ENCODE data around the gene MYBL2. TPM values are rescaled to one million over a fixed set of nuclear protein-coding genes. Genes with fewer than 3 reads are reported as not detected.
"Not testable (repeated sequence)": the region's sequence is repeated elsewhere in the genome, so short reads cannot be mapped to it uniquely, and the experiment has no call there.

MYBL2 gene
- total RNA-seq: 108 and 110 TPM in 2 replicates

DNA sequence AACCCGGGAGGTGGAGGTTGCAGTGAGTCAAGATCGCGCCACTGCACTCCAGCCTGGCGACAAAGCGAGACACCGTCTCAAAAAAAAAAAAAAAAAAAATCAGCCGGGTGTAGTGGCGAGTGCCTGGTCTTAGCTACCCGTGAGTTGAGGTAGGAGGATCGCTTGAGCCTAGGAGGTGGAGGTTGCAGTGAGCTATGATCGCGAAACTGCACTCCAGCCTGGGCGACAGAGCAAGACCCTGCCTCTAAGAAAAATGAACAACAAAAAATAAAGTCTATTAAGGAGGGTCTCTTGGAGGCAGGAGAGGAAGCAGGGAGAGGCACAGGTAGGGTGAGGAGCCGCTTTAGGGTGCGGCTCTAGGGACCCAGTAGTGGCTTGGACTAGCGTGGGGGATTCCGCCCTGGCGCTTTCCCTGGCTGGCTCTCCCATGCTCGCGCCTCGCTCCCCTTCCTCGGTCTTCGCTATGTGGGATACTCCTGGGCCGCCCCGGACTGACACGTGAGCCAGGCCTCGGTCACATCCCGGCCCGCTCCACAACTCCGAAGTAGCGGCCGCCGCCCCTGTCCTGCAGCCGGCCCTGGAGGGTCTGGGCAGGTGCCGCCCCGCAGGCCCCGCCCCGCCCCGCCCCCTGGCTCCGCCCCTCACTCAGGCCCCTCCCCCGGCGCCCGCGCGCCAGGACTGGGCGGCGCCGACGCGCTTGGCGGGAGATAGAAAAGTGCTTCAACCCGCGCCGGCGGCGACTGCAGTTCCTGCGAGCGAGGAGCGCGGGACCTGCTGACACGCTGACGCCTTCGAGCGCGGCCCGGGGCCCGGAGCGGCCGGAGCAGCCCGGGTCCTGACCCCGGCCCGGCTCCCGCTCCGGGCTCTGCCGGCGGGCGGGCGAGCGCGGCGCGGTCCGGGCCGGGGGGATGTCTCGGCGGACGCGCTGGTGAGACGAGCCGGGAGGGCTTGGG is at the start of gene MYBL2:
MYBL2 (plus strand) TSS at position 739 of the 953 bp plus-strand sequence; CDS start at position 909, 170 bp downstream.
- peaks cover 3% of the 10 kb centered on the region for H3K36me3 Mint-ChIP-seq (ENCODE audit: low read depth)
- no peaks in the 10 kb centered on the region for H3K9me3 Mint-ChIP-seq
- intact Hi-C loops (cut with micrococcal nuclease): loop anchor here (2.0 kb wide), 1 partner anchor 76 kb away; the partner anchor contains the start of gene IFT52
- H3K27ac Mint-ChIP-seq: peak within 1 kb of the TSS; percentile 90
- peaks cover 12% of the 10 kb centered on the region for H3K4me1 Mint-ChIP-seq
- DNase-seq: peak; percentile 93
- H3K27me3 Mint-ChIP-seq: peaks cover 5% of the 10 kb centered on the region
- peak within 1 kb of the TSS; percentile 84 for H3K4me3 Mint-ChIP-seq

DNA sequence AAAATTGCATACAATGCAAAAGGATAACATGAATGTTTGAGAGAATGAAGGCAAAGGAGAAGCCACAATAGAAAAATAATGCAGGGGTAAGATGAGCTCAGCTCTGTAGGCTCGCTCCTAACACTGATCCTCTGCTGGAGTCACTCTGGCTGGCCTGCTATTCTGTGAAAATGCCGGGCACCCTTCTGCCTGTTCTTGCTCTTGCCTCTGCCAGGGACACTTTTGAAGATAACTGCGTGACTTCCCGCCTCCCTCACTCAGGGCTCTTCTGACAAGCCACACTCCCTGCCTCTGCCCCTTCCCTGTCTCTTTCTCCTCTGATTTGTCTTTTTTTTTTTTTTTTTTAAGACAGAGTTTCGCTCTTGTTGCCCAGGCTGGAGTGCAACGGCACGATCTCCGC is 35.3 kb upstream of the MYBL2 start:
- H3K36me3 Mint-ChIP-seq (ENCODE audit: low read depth): peaks cover 11% of the 10 kb centered on the region
- no peak overlapping the region for H3K4me3 Mint-ChIP-seq
- H3K27ac Mint-ChIP-seq: no peak overlapping the region
- intact Hi-C loops (cut with micrococcal nuclease): no loop called here
- no peaks in the 10 kb centered on the region for H3K27me3 Mint-ChIP-seq
- H3K9me3 Mint-ChIP-seq: no peaks in the 10 kb centered on the region
- peaks cover 2% of the 10 kb centered on the region for H3K4me1 Mint-ChIP-seq
- DNase-seq: no peak

DNA sequence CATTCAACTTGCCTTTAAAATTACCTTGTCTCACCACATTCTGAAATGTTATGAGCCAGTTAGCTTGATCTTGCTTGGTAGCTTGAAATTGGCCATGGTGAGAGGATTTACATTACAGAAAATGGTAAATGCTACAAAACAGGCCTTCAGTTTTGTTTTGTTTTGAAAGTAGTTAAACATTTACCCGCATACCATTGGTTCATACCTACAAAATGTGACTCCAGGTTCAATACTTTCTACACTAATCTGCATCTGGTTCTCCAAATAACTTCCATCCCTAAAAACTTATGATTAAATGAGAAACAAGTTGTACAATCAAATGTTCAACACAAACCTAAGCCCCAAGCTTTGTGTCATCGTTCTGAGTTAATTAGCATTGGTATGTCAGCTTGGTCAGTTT is 30.5 kb upstream of the MYBL2 start:
- Mint-ChIP-seq H3K27ac (no peak overlapping the region), H3K36me3 (ENCODE audit: low read depth) (peaks cover 15% of the 10 kb centered on the region), H3K27me3 (no peaks in the 10 kb centered on the region), H3K9me3 (no peaks in the 10 kb centered on the region), H3K4me3 (no peak overlapping the region), H3K4me1 (no peaks in the 10 kb centered on the region)
- intact Hi-C loops (cut with micrococcal nuclease): no loop called here
- no peak for DNase-seq

DNA sequence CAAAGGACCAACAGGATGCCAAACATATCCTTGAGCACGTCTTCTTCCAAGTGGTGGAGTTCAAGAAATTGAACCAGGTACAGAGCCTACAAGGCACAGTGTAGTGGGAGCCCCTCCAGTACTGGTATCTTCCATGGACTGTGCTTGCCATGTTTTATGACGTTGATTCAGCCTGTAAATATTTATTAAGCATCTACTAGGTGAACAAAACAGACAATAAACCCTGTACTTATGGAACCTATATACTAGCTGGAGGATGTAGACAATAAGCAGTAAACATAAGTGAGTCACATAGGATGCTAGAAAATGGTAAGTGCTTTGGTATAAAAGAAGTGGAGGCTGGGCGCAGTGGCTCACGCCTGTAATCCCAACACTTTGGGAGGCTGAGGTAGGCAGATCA is 24.4 kb upstream of the MYBL2 start:
- Mint-ChIP-seq H3K9me3 (no peaks in the 10 kb centered on the region), H3K27me3 (no peaks in the 10 kb centered on the region), H3K27ac (no peak overlapping the region), H3K4me1 (no peaks in the 10 kb centered on the region), H3K36me3 (ENCODE audit: low read depth) (peaks cover 10% of the 10 kb centered on the region), H3K4me3 (no peak overlapping the region)
- no peak for DNase-seq
- intact Hi-C loops (cut with micrococcal nuclease): no loop called here

DNA sequence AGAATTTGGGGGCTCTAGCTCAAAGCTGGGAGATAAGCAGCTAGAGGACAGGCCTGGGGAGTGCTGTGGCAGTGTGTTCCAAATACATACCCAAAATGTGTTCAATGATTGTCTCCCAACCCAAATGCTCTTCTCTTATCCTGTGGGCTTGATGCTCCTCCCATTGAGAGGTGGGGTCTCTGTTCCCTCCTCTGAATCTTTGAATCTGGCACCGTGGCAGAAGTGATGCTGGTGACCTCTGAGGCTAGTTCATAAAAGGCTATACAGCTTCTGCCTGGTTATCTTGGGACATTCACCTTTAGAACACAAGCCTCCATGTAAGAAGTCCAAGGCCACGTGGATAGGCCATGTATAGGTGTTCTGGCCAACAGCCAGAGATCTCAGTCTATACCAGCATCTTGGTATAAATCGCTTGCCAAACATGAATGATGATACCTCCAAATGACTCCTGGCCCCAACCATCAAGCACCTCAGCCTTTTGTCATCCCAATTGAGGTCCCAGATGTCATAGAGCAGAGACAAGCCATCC is 15.9 kb upstream of the MYBL2 start:
- intact Hi-C loops (cut with micrococcal nuclease): no loop called here
- no peak overlapping the region for H3K27ac Mint-ChIP-seq
- H3K4me3 Mint-ChIP-seq: no peak overlapping the region
- H3K4me1 Mint-ChIP-seq: no peaks in the 10 kb centered on the region
- H3K9me3 Mint-ChIP-seq: no peaks in the 10 kb centered on the region
- no peaks in the 10 kb centered on the region for H3K36me3 Mint-ChIP-seq (ENCODE audit: low read depth)
- DNase-seq: no peak
- H3K27me3 Mint-ChIP-seq: no peaks in the 10 kb centered on the region

DNA sequence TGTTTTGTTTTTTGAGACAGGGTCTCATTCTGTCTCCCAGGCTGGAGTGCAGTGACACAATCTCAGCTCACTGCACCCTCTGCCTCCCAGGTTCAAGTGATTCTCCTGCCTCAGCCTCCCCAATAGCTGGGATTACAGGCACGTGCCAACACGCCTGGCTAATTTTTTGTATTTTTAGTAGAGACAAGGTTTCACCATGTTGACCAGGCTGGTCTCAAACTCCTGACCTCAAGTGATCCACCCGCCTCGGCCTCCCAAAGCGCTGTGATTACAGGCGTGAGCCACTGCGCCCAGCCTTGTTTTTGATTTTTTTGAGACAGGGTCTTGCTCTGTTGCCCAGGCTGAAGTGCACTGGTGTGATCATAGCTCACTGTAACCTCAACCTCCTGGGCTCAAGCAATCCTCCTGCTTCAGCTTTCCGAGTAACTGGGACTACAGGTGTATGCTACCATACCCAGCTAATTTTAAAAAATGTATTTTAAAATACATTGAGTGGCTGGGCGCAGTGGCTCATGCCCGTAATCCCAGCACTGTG is 15.2 kb upstream of the MYBL2 start:
- H3K27ac Mint-ChIP-seq; H3K36me3 Mint-ChIP-seq (ENCODE audit: low read depth); intact Hi-C loops (cut with micrococcal nuclease); H3K27me3 Mint-ChIP-seq; DNase-seq; H3K9me3 Mint-ChIP-seq; H3K4me3 Mint-ChIP-seq; H3K4me1 Mint-ChIP-seq: not testable (repeated sequence)

DNA sequence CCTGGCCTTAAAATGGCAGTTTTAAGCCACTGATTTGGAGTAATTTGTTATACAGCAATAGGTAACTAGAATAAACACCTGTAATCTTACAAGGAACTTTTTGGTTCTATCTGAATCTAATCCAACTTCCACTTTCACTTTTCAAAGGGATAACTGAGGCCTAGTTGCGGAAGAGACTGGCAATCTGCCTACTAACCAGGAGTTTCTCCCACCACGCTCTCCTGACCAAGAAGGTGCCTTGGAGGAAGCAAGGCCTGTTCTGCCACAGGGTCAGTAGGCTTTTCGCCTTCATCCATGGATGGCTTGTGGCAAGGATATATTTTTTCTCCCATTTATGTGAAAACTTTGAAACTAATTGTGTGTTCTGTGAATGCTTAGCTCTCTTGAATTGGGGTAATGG is 12.9 kb upstream of the MYBL2 start:
- no peaks in the 10 kb centered on the region for H3K36me3 Mint-ChIP-seq (ENCODE audit: low read depth)

DNA sequence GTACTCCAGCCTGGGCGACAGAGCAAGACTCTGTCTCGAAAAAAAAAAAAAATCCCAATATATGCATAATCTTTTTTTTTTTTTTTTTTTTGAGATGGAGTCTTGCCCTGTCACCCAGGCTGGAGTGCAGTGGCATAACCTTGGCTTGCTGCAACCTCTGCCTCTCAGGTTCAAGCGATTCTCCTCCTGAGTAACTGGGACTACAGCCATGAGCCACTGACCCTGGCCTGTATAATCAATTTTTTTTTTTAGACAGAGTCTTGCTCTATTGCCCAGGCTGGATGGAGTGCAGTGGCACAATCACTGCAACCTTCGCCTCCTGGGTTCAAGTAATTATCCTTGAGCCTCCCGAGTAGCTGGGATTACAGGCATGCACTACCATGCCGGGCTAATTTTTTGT is 11.7 kb upstream of the MYBL2 start:
- H3K36me3 Mint-ChIP-seq (ENCODE audit: low read depth); H3K9me3 Mint-ChIP-seq; intact Hi-C loops (cut with micrococcal nuclease); H3K27ac Mint-ChIP-seq; H3K4me1 Mint-ChIP-seq; H3K27me3 Mint-ChIP-seq; DNase-seq; H3K4me3 Mint-ChIP-seq: not testable (repeated sequence)

More for the DNA sequence above, 12.9 kb upstream of the MYBL2 start:
- H3K4me1 Mint-ChIP-seq: peaks cover 8% of the 10 kb centered on the region
- H3K4me3 Mint-ChIP-seq: no peak overlapping the region
- no peaks in the 10 kb centered on the region for H3K27me3 Mint-ChIP-seq
- no peak overlapping the region for H3K27ac Mint-ChIP-seq
- no peaks in the 10 kb centered on the region for H3K9me3 Mint-ChIP-seq
- intact Hi-C loops (cut with micrococcal nuclease): no loop called here
- DNase-seq: no peak

DNA sequence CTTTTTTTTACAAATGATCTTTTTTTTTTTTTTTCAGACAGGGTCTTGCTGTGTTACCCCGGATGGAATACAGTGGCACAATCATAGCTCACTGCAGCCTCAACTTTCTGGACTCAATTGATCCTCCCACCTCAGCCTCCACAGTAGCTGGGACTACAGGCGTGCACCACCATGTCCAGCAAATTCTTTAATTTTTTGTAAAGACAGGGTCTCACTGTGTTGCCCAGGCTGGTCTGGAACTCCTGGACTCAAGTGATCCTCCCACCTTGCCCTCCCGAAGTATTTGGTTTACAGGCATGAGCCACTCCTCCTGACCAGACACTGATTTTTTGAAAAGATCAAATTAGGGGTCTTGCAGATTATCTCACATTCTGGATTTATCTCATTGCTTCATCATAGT is 11.0 kb upstream of the MYBL2 start:
- no peaks in the 10 kb centered on the region for H3K36me3 Mint-ChIP-seq (ENCODE audit: low read depth)
- no peaks in the 10 kb centered on the region for H3K9me3 Mint-ChIP-seq
- H3K27me3 Mint-ChIP-seq: no peaks in the 10 kb centered on the region
- H3K27ac Mint-ChIP-seq: peak overlapping the region; percentile 72
- H3K4me3 Mint-ChIP-seq: peak overlapping the region; percentile 66
- peaks cover 8% of the 10 kb centered on the region for H3K4me1 Mint-ChIP-seq
- intact Hi-C loops (cut with micrococcal nuclease): no loop called here
- no peak for DNase-seq

DNA sequence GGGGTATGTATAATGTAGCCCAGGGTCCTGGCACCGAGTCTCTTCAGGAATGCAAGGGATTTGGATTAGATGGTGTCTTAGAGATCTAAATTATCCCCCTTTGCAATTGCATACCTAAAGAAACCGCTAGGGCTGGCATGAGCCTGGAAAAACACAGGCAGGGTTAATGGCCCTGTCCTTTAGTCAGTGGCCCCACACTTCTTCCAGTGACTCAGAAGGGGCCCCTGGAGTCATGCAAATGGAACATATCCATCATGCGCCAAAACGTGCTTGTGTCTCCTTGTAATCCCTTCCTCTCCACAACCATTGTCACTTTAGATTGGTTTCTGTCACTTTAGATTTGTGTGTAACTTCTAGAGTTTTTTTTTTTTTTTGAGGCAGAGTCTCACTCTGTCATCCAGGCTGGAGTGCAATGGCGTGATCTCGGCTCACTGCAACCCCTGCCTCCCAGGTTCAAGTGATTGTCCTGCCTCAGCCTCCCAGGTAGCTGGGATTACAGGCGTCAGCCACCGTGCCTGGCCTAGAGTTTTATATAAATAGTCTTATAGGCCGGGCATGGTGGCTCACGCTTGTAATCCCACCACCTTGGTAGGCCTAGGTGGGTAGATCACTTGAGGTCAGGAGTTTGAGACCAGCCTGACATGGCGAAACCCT is 8.7 kb upstream of the MYBL2 start:
- Mint-ChIP-seq H3K9me3 (no peaks in the 10 kb centered on the region), H3K27me3 (no peaks in the 10 kb centered on the region), H3K4me3 (peak overlapping the region; percentile 94), H3K36me3 (ENCODE audit: low read depth) (no peaks in the 10 kb centered on the region), H3K4me1 (peaks cover 8% of the 10 kb centered on the region), H3K27ac (peak overlapping the region; percentile 94)
- intact Hi-C loops (cut with micrococcal nuclease): no loop called here
- DNase-seq: peak; percentile 68

DNA sequence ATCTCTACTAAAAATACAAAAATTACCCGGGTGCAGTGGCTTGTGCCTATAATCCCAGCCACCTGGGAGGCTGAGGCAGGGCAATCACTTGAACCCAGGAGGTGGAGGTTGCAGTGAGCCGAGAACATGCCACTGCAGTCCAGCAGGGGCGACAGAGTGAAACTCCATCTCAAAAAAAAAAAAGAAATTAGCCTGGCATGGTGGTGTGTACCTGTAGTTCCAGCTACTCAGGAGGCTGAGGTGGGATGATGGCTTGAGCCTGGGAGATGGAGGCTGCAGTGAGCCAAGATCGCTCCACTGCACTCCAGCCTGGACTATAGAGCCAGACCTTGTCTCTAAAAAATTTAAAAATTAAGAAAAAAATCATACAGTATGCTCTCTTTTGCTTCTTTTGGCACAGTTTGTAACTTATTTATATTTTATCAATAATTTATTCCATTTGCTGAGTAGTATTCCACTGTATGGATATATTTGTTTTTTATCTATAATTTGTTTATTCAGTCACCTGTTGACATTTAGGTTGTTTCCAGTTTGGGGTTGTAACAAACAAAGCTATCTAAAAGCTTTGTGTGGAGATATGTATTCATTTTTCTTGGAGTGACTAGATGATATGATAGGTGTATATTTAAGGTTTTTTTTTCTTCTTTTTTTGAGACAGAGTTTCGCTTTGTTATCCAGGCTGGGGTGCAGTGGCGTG is 8.0 kb upstream of the MYBL2 start:
- H3K27me3 Mint-ChIP-seq: no peaks in the 10 kb centered on the region
- H3K36me3 Mint-ChIP-seq (ENCODE audit: low read depth): no peaks in the 10 kb centered on the region
- H3K4me3 Mint-ChIP-seq: no peak overlapping the region
- peaks cover 8% of the 10 kb centered on the region for H3K4me1 Mint-ChIP-seq
- no peak overlapping the region for H3K27ac Mint-ChIP-seq
- H3K9me3 Mint-ChIP-seq: no peaks in the 10 kb centered on the region
- intact Hi-C loops (cut with micrococcal nuclease): no loop called here
- DNase-seq: no peak

DNA sequence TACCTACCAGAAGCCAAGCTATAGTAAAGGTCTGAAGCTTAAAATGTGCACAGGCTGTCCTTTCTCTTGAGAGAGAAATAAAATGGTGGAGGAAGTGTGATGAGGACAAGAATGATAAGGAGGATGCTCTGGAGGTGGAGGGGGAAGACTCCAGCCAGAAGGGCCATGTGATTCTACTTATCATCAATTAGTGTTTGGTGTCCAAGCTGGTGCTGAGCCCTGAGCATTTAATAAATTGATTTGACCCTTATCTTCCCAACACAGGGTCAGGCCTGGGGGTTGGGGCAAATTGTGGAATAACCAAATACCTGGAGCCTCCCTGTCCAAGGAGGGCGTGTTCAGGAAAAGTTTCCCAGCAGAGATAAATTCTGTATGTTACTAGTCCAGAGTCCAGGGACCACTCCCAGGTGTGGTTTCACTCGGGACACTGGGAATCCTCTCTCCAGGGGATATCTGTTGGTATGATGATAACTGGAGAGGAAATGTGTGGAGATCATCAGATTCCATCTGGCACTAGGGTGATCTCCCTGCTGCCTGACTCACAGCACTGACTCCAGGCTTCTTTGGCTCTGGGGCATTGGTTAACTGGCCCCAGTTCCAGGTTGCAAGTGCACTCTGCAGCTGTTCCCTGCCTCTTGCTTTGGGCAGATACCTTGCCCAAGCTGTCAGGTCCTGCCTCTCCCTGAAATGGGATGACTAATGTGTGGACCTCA is 3.8 kb upstream of the MYBL2 start:
- H3K27ac Mint-ChIP-seq: no peak overlapping the region
- H3K9me3 Mint-ChIP-seq: no peaks in the 10 kb centered on the region
- H3K27me3 Mint-ChIP-seq: peaks cover 5% of the 10 kb centered on the region
- intact Hi-C loops (cut with micrococcal nuclease): no loop called here
- no peaks in the 10 kb centered on the region for H3K36me3 Mint-ChIP-seq (ENCODE audit: low read depth)
- no peak overlapping the region for H3K4me3 Mint-ChIP-seq
- H3K4me1 Mint-ChIP-seq: peaks cover 4% of the 10 kb centered on the region
- no peak for DNase-seq

All from activated CD4-positive, alpha-beta T cell treated with anti-CD3 and anti-CD28 coated beads, Interleukin-2, amount 10 ng/mL, durations not matched to agents 24 days and 14 days (primary cell).